Parathyroid adenoma (tissue), 2 donors: ENCODE data around the gene VSTM1.

Source experiments
- H2AFZ ChIP-seq: fragments of 300-600 bp; sonication (generic); one replicate; pipeline ENCODE4 v1.7.0; 2017; ENCODE audit warnings: antibody characterized with exemption, mild to moderate bottlenecking
- H3K27ac ChIP-seq: fragments of 300-600 bp; sonication (generic); one replicate; pipeline ENCODE4 v1.7.0; 2017
- H3K27me3 ChIP-seq: fragments of 300-600 bp; sonication (generic); one replicate; pipeline ENCODE4 v1.7.0; 2017; ENCODE audit warnings: low read length; ENCODE audit not compliant: control insufficient read depth, insufficient read depth
- H3K36me3 ChIP-seq: fragments of 300-600 bp; sonication (generic); one replicate; pipeline ENCODE4 v1.7.0; 2017; ENCODE audit warnings: low read length; ENCODE audit not compliant: control insufficient read depth, insufficient read depth
- H3K4me1 ChIP-seq: fragments of 300-600 bp; sonication (generic); one replicate; pipeline ENCODE4 v1.7.0; 2017; ENCODE audit warnings: control low read depth
- H3K4me2 ChIP-seq: fragments of 300-600 bp; sonication (generic); one replicate; pipeline ENCODE4 v1.7.0; 2017; ENCODE audit warnings: low read length
- H3K4me3 ChIP-seq: fragments of 300-600 bp; sonication (generic); one replicate; pipeline ENCODE4 v1.7.0; 2017; ENCODE audit warnings: low read depth, low read length
- H3K79me2 ChIP-seq: fragments of 300-600 bp; sonication (generic); one replicate; pipeline ENCODE4 v1.7.0; 2017; ENCODE audit warnings: control low read depth
- H3K9ac ChIP-seq: fragments of 300-600 bp; sonication (generic); one replicate; pipeline ENCODE4 v1.7.0; 2017; ENCODE audit warnings: mild to moderate bottlenecking
- H3K9me3 ChIP-seq: fragments of 300-600 bp; sonication (generic); one replicate; pipeline ENCODE4 v1.7.0; 2017; ENCODE audit warnings: low read length; ENCODE audit not compliant: control insufficient read depth
- CTCF ChIP-seq: fragments of 300-600 bp; sonication (generic); IDR thresholded peaks from one replicate; pipeline ENCODE4 v1.7.0; 2017; ENCODE audit warnings: antibody characterized with exemption, mild to moderate bottlenecking
- donor health status: primary hyperparathyroidism.

Gene VSTM1

GRCh38 chr19:54026656-54027055 lies 37.0 kb downstream of the VSTM1 start:
- no peak overlapping the region for H3K27ac ChIP-seq
- H3K9ac ChIP-seq: no peak overlapping the region
- H3K4me3 ChIP-seq: no peak overlapping the region
- H3K4me1 ChIP-seq: no peaks in the 10 kb centered on the region
- no peaks in the 10 kb centered on the region for H3K36me3 ChIP-seq
- H3K9me3 ChIP-seq: no peaks in the 10 kb centered on the region
- no peak for TF ChIP-seq CTCF
- H3K79me2 ChIP-seq: no peaks in the 10 kb centered on the region
- H2AFZ ChIP-seq: no peak overlapping the region
- no peak overlapping the region for H3K4me2 ChIP-seq
- no peaks in the 10 kb centered on the region for H3K27me3 ChIP-seq

- Histone ChIP-seq H3K36me3 (no peaks in the 10 kb centered on the region), H3K27ac (no peak overlapping the region), H3K4me2 (no peak overlapping the region), H3K9ac (no peak overlapping the region), H2AFZ (no peak overlapping the region), H3K79me2 (no peaks in the 10 kb centered on the region), H3K4me3 (no peak overlapping the region), H3K27me3 (no peaks in the 10 kb centered on the region), H3K9me3 (no peaks in the 10 kb centered on the region), H3K4me1 (no peaks in the 10 kb centered on the region)
- TF ChIP-seq CTCF: no peak
Measured at GRCh38 chr19:54024660-54025059, 39.0 kb downstream of the VSTM1 start.

GRCh38 chr19:54023191-54023590 lies 40.5 kb downstream of the VSTM1 start:
- Histone ChIP-seq H2AFZ (no peak overlapping the region), H3K4me2 (no peak overlapping the region), H3K9me3 (no peaks in the 10 kb centered on the region), H3K36me3 (no peaks in the 10 kb centered on the region), H3K4me3 (no peak overlapping the region), H3K27me3 (no peaks in the 10 kb centered on the region), H3K27ac (no peak overlapping the region), H3K9ac (no peak overlapping the region), H3K79me2 (no peaks in the 10 kb centered on the region), H3K4me1 (no peaks in the 10 kb centered on the region)
- TF ChIP-seq CTCF: no peak

- TF ChIP-seq CTCF: no peak
- no peaks in the 10 kb centered on the region for H3K27me3 ChIP-seq
Measured at GRCh38 chr19:54021932-54022331, 41.8 kb downstream of the VSTM1 start.

GRCh38 chr19:54021363-54021762 lies 42.3 kb downstream of the VSTM1 start:
- Histone ChIP-seq H3K27me3 (no peaks in the 10 kb centered on the region), H3K36me3 (no peaks in the 10 kb centered on the region), H3K9me3 (no peaks in the 10 kb centered on the region), H3K4me2 (no peak overlapping the region), H3K4me1 (no peaks in the 10 kb centered on the region), H3K79me2 (no peaks in the 10 kb centered on the region), H3K27ac (no peak overlapping the region), H3K9ac (no peak overlapping the region), H3K4me3 (no peak overlapping the region), H2AFZ (no peak overlapping the region)
- no peak for TF ChIP-seq CTCF

More at GRCh38 chr19:54021932-54022331, 41.8 kb downstream of the VSTM1 start:
- H3K4me2 ChIP-seq: no peak overlapping the region
- H3K27ac ChIP-seq: no peak overlapping the region
- no peak overlapping the region for H3K4me3 ChIP-seq
- no peaks in the 10 kb centered on the region for H3K4me1 ChIP-seq
- no peaks in the 10 kb centered on the region for H3K9me3 ChIP-seq
- no peak overlapping the region for H2AFZ ChIP-seq
- no peak overlapping the region for H3K9ac ChIP-seq
- H3K79me2 ChIP-seq: no peaks in the 10 kb centered on the region
- no peaks in the 10 kb centered on the region for H3K36me3 ChIP-seq
